CD4-positive, alpha-beta T cell (primary cell): ENCODE results near the gene DENND1A. TPM values are rescaled to one million over a fixed set of nuclear protein-coding genes. Genes with fewer than 3 reads are reported as not detected.

Source experiments
- ATAC-seq: fragments of 200-7000 bp; cut with Tn5 transposase; one replicate; pipeline ENCODE4 v1.10.0; 2022; ENCODE audit warnings: mild to moderate bottlenecking; ENCODE audit not compliant: poor library complexity
- CTCF ChIA-PET: fragments of 350-600 bp; sonication (Branson Sonifier 250); formaldehyde crosslinking; loops from one replicate; lab custom pipeline; 2021; ENCODE audit warnings: antibody characterized with exemption, inconsistent platforms; lab: Charles Lee
- POLR2A ChIA-PET: fragments of 350-600 bp; sonication (Branson Sonifier 250); formaldehyde crosslinking; loops from one replicate; lab custom pipeline; 2021; ENCODE audit warnings: antibody characterized with exemption, inconsistent platforms; lab: Charles Lee
- DNase-seq, 14 experiments: peaks; one replicate each; pipeline ENCODE4 v3.0.0-alpha.2; 2013 to 2020; ENCODE audit warnings: mixed read lengths in 2 of 14
- H3K27ac ChIP-seq, 2 donors: one replicate each; pipeline versions ENCODE4 v1.5.1 to v1.7.0; 2013; ENCODE audit warnings: low read length in 2 of 2, low read depth in 1 of 2, mild to moderate bottlenecking in 1 of 2
- H3K27me3 ChIP-seq, 2 experiments: 1 replicate in 1 of 2; 2 replicates in 1 of 2; pipeline versions ENCODE4 v1.6.1 to v1.7.0; 2013; ENCODE audit warnings: low read length in 2 of 2, control low read depth in 1 of 2, mild to moderate bottlenecking in 1 of 2, moderate library complexity in 1 of 2; ENCODE audit not compliant: insufficient read depth in 2 of 2, control insufficient read depth in 1 of 2
- H3K36me3 ChIP-seq: one replicate; pipeline ENCODE4 v1.6.1; 2013; ENCODE audit warnings: low read length, control low read depth; ENCODE audit not compliant: insufficient read depth
- H3K4me1 ChIP-seq: one replicate; pipeline ENCODE4 v1.6.1; 2013; ENCODE audit warnings: low read length, control low read depth; ENCODE audit not compliant: insufficient read depth
- H3K4me3 ChIP-seq: one replicate; pipeline ENCODE4 v1.5.1; 2013; ENCODE audit warnings: mild to moderate bottlenecking, low read length, moderate library complexity
- H3K9me3 ChIP-seq, 2 experiments: 1 replicate in 1 of 2; 2 replicates in 1 of 2; pipeline versions ENCODE4 v1.6.1 to v1.7.0; 2013; ENCODE audit warnings: low read length in 2 of 2, mild to moderate bottlenecking in 2 of 2, control low read depth in 1 of 2, moderate library complexity in 1 of 2; ENCODE audit not compliant: control insufficient read depth in 1 of 2, insufficient read depth in 1 of 2
- H3K27ac Mint-ChIP-seq: one replicate; pipeline ENCODE4 v1.8.0; 2020; ENCODE audit warnings: mixed read lengths
- H3K27me3 Mint-ChIP-seq: one replicate; pipeline ENCODE4 v1.8.0; 2021; ENCODE audit warnings: mixed read lengths
- H3K36me3 Mint-ChIP-seq: one replicate; pipeline ENCODE4 v1.8.0; 2021; ENCODE audit warnings: low read depth, mixed read lengths
- H3K4me1 Mint-ChIP-seq: one replicate; pipeline ENCODE4 v1.8.0; 2021; ENCODE audit warnings: low read depth, mixed read lengths
- H3K4me3 Mint-ChIP-seq: one replicate; pipeline ENCODE4 v1.8.0; 2020; ENCODE audit warnings: mild to moderate bottlenecking, mixed read lengths
- H3K9me3 Mint-ChIP-seq: one replicate; pipeline ENCODE4 v1.8.0; 2020; ENCODE audit warnings: mixed read lengths
- intact Hi-C, 2 experiments: fragments of 100-400 bp; cut with DNase I in 1 of 2; cut with micrococcal nuclease in 1 of 2; formaldehyde crosslinking; loops; one replicate each; pipeline versions ENCODE4 v1.15.1 to v1.9.0; 2023 to 2025; cut with DNase I, micrococcal nuclease
- total RNA-seq, 174 experiments: library from RNA in 2 of 174; stranded (reverse) in 2 of 174; gene quantifications; one replicate each; pipeline ENCODE4 v1.2.3 and lab custom pipeline; 2021 to 2026
- TF ChIP-seq, protein P1 (sequence below): fragments of 200-600 bp; IDR thresholded peaks from one replicate; pipeline ENCODE4 v1.8.0; 2022; ENCODE audit warnings: antibody characterized with exemption, mild to moderate bottlenecking

DENND1A gene
- total RNA-seq, 2 experiments from 2014 or later: 20.0 to 20.6 TPM

DNA sequence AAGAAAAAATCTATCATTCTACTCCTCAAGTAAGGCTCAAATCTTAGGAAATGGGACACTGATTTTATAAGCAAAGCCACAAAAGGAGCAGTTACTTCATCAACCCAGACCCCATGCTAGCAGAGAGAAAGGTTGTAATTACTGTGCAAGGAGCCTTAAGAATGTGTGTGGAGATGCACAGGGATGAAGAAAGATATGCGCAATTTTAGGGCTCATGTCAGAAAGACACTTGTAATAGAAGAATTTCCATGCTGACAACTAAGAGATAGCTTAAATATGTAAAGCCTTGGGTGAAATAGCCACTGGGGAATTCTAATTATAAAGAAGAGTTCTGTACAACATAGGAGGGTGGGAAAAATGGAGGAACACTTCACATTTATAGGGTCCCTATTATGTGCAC lies 432.1 kb downstream of the DENND1A start:
- POLR2A ChIA-PET: no interaction called here

DNA sequence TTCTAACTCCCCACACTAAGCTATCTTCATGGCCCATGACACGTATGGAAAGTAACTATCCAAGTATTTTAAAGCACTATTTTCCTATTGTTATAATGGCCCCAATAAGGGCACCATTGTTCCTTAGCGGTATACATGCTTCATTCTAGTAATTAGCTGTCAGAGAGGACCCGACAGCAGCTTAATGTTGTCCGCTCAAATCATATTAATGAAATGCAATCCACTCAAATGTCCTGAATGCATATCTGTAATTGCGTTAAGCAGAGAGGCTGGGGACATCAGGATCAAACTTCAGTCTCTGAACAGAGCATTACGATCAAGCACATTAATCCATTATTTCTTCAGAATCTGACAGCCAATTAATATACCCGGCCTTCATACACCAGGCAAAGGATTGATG lies 434.2 kb downstream of the DENND1A start:
- intact Hi-C loops: no loop called here
- no peak overlapping the region for H3K4me3 Mint-ChIP-seq
- DNase-seq (no peak), ATAC-seq (no peak)
- Histone ChIP-seq H3K27ac (no peak overlapping the region), H3K9me3 (no peaks in the 10 kb centered on the region), H3K27me3 (no peaks in the 10 kb centered on the region), H3K4me3 (no peak overlapping the region), H3K36me3 (no peaks in the 10 kb centered on the region), H3K4me1 (no peaks in the 10 kb centered on the region)
- POLR2A ChIA-PET: no interaction called here
- TF ChIP-seq, protein P1, sequence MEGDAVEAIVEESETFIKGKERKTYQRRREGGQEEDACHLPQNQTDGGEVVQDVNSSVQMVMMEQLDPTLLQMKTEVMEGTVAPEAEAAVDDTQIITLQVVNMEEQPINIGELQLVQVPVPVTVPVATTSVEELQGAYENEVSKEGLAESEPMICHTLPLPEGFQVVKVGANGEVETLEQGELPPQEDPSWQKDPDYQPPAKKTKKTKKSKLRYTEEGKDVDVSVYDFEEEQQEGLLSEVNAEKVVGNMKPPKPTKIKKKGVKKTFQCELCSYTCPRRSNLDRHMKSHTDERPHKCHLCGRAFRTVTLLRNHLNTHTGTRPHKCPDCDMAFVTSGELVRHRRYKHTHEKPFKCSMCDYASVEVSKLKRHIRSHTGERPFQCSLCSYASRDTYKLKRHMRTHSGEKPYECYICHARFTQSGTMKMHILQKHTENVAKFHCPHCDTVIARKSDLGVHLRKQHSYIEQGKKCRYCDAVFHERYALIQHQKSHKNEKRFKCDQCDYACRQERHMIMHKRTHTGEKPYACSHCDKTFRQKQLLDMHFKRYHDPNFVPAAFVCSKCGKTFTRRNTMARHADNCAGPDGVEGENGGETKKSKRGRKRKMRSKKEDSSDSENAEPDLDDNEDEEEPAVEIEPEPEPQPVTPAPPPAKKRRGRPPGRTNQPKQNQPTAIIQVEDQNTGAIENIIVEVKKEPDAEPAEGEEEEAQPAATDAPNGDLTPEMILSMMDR: no peak
- no peaks in the 10 kb centered on the region for H3K9me3 Mint-ChIP-seq
- H3K27me3 Mint-ChIP-seq: no peaks in the 10 kb centered on the region
- CTCF ChIA-PET: no interaction called here
- no peak overlapping the region for H3K27ac Mint-ChIP-seq
- no peaks in the 10 kb centered on the region for H3K36me3 Mint-ChIP-seq
- no peaks in the 10 kb centered on the region for H3K4me1 Mint-ChIP-seq

More for the DNA sequence above, 432.1 kb downstream of the DENND1A start:
- Histone ChIP-seq H3K27me3 (no peaks in the 10 kb centered on the region), H3K9me3 (no peaks in the 10 kb centered on the region), H3K4me1 (no peaks in the 10 kb centered on the region), H3K4me3 (no peak overlapping the region), H3K27ac (no peak overlapping the region), H3K36me3 (no peaks in the 10 kb centered on the region)
- Mint-ChIP-seq H3K9me3 (no peaks in the 10 kb centered on the region), H3K27ac (no peak overlapping the region), H3K27me3 (no peaks in the 10 kb centered on the region), H3K4me3 (no peak overlapping the region), H3K4me1 (no peaks in the 10 kb centered on the region), H3K36me3 (no peaks in the 10 kb centered on the region)
- no peak for DNase-seq
- CTCF ChIA-PET: no interaction called here
- TF ChIP-seq, protein P1: no peak
- no peak for ATAC-seq
- intact Hi-C loops: no loop called here

DNA sequence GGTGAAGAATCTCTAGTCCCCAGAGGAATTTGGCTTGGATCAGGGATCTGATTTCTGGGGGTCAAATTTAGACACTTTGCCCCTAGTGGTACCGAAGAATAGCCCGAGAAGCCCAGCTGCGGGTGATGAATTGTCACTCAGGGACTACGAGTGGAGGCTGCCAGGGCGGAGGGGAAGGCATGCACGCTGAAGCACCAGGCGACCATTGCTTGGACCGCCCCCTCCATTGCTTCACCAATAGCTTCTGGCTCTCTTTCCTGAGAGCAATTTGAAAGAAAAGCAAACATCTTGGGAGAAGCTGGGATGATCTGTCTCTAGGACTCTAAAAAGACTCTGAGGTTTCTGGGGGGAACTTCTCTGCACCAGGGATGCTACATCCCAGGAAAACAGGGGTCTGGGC lies 436.3 kb downstream of the DENND1A start:
- ChIA-PET POLR2A (no interaction called here), CTCF (no interaction called here)
- TF ChIP-seq, protein P1: no peak
- Mint-ChIP-seq H3K4me1 (no peaks in the 10 kb centered on the region), H3K27ac (no peak overlapping the region), H3K9me3 (no peaks in the 10 kb centered on the region), H3K4me3 (no peak overlapping the region), H3K36me3 (no peaks in the 10 kb centered on the region), H3K27me3 (no peaks in the 10 kb centered on the region)
- DNase-seq: no peak
- Histone ChIP-seq H3K4me3 (no peak overlapping the region), H3K27me3 (no peaks in the 10 kb centered on the region), H3K27ac (no peak overlapping the region), H3K4me1 (no peaks in the 10 kb centered on the region), H3K36me3 (no peaks in the 10 kb centered on the region), H3K9me3 (no peaks in the 10 kb centered on the region)
- intact Hi-C loops: no loop called here
- ATAC-seq: no peak
